ENCODE data around the gene TSPAN11. TPM values are rescaled to one million over a fixed set of nuclear protein-coding genes. Genes with fewer than 3 reads are reported as not detected.

Gene TSPAN11
- total and polyA plus RNA-seq, 2 donors (not counting 3 experiments of a cell fraction or from before 2014, with no cell fraction given), result 2.1 to 3.9 TPM

DNA sequence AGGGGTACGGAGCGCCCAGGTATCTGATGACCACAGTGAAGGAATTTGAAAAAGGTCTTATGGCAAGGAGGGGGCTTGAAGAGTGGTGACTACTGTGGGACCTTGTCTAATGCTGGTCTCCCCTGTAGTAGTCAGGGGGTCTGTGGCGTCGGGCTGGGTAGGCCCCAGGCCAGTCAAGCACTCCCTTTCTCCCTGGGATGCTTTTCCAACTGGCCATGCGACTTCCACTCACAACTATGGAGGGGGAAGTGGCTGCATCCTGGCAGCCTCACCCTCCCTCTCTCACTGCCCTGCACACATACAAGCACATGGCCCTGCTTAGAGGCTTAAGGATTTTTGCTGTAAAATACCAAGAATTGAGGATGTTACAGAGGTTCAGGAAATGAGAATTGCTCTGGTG is 4.1 kb downstream of the TSPAN11 start:
- Histone ChIP-seq H3K79me2 (ENCODE audit: control insufficient read depth, insufficient read depth, low read length) (no peaks in the 10 kb centered on the region), H2AFZ (ENCODE audit: low read depth, low read length) (peak overlapping the region; percentile 30), H3K4me3 (replicated peaks in 1 of 3; ENCODE audit: insufficient read depth in 1 of 3, low read depth in 1 of 3, low read length in 3 of 3) (no peak overlapping the region), H3K27ac (ENCODE audit: insufficient read depth, low read depth, low read length) (peak overlapping the region; percentile 36), H3K27me3 (ENCODE audit: control insufficient read depth in 2 of 2, insufficient read depth in 2 of 2, low read length in 2 of 2) (no peaks in the 10 kb centered on the region), H4K20me1 (replicated peaks; ENCODE audit: control insufficient read depth, extremely low read depth, insufficient read depth, low read length) (no peaks in the 10 kb centered on the region), H3K9me1 (replicated peaks; ENCODE audit: control insufficient read depth, extremely low read depth, insufficient read depth, low read length) (no peaks in the 10 kb centered on the region), H3K4me1 (ENCODE audit: control insufficient read depth, extremely low read depth, insufficient read depth, low read length) (peaks cover 32% of the 10 kb centered on the region), H3K36me3 (ENCODE audit: control insufficient read depth in 2 of 2, extremely low read depth in 1 of 2, insufficient read depth in 2 of 2, low read length in 2 of 2) (no peaks in the 10 kb centered on the region), H3K4me2 (ENCODE audit: insufficient read depth, low read length) (no peak overlapping the region), H3K9me3 (replicated peaks; ENCODE audit: control insufficient read depth, insufficient read depth, low read length) (no peaks in the 10 kb centered on the region), H3K9ac (replicated peaks; ENCODE audit: extremely low read depth, insufficient read depth, low read length) (no peak overlapping the region)
- BruUV-seq (replicated peaks), result no TSS peak
- ChIA-PET POLR2A (no interaction called here), CTCF (no interaction called here)
- dilution Hi-C loops (cut with MboI; ENCODE audit: extremely low pct_ligation_motif_present, low sequenced_read_pairs), result no loop called here
- FAIRE-seq, result no peak
- no peak for TF ChIP-seq POLR2A (IDR thresholded peaks at IDR 0.05; ENCODE audit: low read depth, low read length)
- TF ChIP-seq, protein P1, sequence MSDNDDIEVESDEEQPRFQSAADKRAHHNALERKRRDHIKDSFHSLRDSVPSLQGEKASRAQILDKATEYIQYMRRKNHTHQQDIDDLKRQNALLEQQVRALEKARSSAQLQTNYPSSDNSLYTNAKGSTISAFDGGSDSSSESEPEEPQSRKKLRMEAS (IDR thresholded peaks at IDR 0.05; ENCODE audit: insufficient read depth, insufficient read length), result peak; percentile 44
- intact Hi-C loops (cut with micrococcal nuclease), result no loop called here
- DNase-seq (ENCODE audit: low read depth, low spot score), result peak; percentile 39

DNA sequence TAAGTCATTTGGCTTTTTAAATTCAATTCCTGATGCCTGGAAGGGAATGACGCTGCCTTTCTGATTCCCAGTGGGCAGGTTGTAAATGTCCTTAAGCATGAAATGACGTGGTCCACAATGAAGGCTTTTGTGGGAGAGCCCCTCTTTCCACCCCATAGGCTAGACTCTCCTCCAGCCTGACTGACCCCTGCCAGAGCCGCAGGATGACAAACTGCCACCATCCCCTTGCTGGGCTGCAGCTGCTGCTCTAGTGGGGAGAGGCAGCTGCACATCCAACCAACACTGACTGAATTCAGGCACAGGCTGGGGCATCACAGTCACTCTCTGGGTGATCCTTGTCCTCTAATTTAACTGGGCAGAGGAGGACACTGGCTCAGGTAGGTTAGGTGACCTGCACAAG is 6.3 kb downstream of the TSPAN11 start:
- FAIRE-seq, result no peak
- TF ChIP-seq FOS (IDR thresholded peaks at IDR 0.05; ENCODE audit: borderline replicate concordance, insufficient read depth, low read length) (no peak), MYC (IDR thresholded peaks at IDR 0.05; ENCODE audit: low read depth, low read length) (no peak), POLR2AphosphoS5 (IDR thresholded peaks at IDR 0.05; ENCODE audit: insufficient read depth, low read depth, low read length) (no peak), EZH2 (IDR thresholded peaks at IDR 0.05; ENCODE audit: borderline replicate concordance, low read depth, low read length, severe bottlenecking) (no peak), JUN (IDR thresholded peaks at IDR 0.05; ENCODE audit: borderline replicate concordance, insufficient read depth, insufficient read length, low read depth) (no peak), GATA2 (IDR thresholded peaks at IDR 0.05; ENCODE audit: insufficient read depth, insufficient read length, low read depth, low read length) (no peak), POLR2A (IDR thresholded peaks at IDR 0.05; ENCODE audit: low read depth, low read length) (no peak)
- TF ChIP-seq, protein P2, sequence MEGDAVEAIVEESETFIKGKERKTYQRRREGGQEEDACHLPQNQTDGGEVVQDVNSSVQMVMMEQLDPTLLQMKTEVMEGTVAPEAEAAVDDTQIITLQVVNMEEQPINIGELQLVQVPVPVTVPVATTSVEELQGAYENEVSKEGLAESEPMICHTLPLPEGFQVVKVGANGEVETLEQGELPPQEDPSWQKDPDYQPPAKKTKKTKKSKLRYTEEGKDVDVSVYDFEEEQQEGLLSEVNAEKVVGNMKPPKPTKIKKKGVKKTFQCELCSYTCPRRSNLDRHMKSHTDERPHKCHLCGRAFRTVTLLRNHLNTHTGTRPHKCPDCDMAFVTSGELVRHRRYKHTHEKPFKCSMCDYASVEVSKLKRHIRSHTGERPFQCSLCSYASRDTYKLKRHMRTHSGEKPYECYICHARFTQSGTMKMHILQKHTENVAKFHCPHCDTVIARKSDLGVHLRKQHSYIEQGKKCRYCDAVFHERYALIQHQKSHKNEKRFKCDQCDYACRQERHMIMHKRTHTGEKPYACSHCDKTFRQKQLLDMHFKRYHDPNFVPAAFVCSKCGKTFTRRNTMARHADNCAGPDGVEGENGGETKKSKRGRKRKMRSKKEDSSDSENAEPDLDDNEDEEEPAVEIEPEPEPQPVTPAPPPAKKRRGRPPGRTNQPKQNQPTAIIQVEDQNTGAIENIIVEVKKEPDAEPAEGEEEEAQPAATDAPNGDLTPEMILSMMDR (IDR thresholded peaks at IDR 0.05; ENCODE audit: extremely low read depth in 1 of 2, insufficient read depth in 1 of 2, low read depth in 1 of 2, low read length in 2 of 2), result no peak
- TF ChIP-seq, protein P1 (IDR thresholded peaks at IDR 0.05; ENCODE audit: insufficient read depth, insufficient read length), result no peak
- intact Hi-C loops (cut with micrococcal nuclease) (no loop called here), dilution Hi-C loops (cut with MboI; ENCODE audit: extremely low pct_ligation_motif_present, low sequenced_read_pairs) (no loop called here)
- H4K20me1 ChIP-seq (replicated peaks; ENCODE audit: control insufficient read depth, extremely low read depth, insufficient read depth, low read length), result no peaks in the 10 kb centered on the region
- H3K4me1 ChIP-seq (ENCODE audit: control insufficient read depth, extremely low read depth, insufficient read depth, low read length), result peaks cover 24% of the 10 kb centered on the region
- no peak overlapping the region for H3K9ac ChIP-seq (replicated peaks; ENCODE audit: extremely low read depth, insufficient read depth, low read length)
- no peaks in the 10 kb centered on the region for H3K9me1 ChIP-seq (replicated peaks; ENCODE audit: control insufficient read depth, extremely low read depth, insufficient read depth, low read length)
- CTCF ChIA-PET, result no interaction called here
- POLR2A ChIA-PET, result no interaction called here
- no peaks in the 10 kb centered on the region for H3K9me3 ChIP-seq (replicated peaks; ENCODE audit: control insufficient read depth, insufficient read depth, low read length)
- no peak for DNase-seq (ENCODE audit: low read depth, low spot score)
- no peak overlapping the region for H3K4me3 ChIP-seq (replicated peaks in 1 of 3; ENCODE audit: insufficient read depth in 1 of 3, low read depth in 1 of 3, low read length in 3 of 3)
- BruUV-seq (replicated peaks), result no TSS peak
- H2AFZ ChIP-seq (ENCODE audit: low read depth, low read length), result no peak overlapping the region
- no peak overlapping the region for H3K27ac ChIP-seq (ENCODE audit: insufficient read depth, low read depth, low read length)
- H3K79me2 ChIP-seq (ENCODE audit: control insufficient read depth, insufficient read depth, low read length), result no peaks in the 10 kb centered on the region
- H3K36me3 ChIP-seq (ENCODE audit: control insufficient read depth in 2 of 2, extremely low read depth in 1 of 2, insufficient read depth in 2 of 2, low read length in 2 of 2), result no peaks in the 10 kb centered on the region
- no peak overlapping the region for H3K4me2 ChIP-seq (ENCODE audit: insufficient read depth, low read length)
- H3K27me3 ChIP-seq (ENCODE audit: control insufficient read depth in 2 of 2, insufficient read depth in 2 of 2, low read length in 2 of 2), result peaks cover 2% of the 10 kb centered on the region in 2 experiments
